ENCODE measurements around the gene SLC6A17. TPM values are rescaled to one million over a fixed set of nuclear protein-coding genes. Genes with fewer than 3 reads are reported as not detected.

SLC6A17 gene
- total and polyA plus RNA-seq, 2 experiments from 2014 or later: 0.45 to 0.76 TPM

DNA sequence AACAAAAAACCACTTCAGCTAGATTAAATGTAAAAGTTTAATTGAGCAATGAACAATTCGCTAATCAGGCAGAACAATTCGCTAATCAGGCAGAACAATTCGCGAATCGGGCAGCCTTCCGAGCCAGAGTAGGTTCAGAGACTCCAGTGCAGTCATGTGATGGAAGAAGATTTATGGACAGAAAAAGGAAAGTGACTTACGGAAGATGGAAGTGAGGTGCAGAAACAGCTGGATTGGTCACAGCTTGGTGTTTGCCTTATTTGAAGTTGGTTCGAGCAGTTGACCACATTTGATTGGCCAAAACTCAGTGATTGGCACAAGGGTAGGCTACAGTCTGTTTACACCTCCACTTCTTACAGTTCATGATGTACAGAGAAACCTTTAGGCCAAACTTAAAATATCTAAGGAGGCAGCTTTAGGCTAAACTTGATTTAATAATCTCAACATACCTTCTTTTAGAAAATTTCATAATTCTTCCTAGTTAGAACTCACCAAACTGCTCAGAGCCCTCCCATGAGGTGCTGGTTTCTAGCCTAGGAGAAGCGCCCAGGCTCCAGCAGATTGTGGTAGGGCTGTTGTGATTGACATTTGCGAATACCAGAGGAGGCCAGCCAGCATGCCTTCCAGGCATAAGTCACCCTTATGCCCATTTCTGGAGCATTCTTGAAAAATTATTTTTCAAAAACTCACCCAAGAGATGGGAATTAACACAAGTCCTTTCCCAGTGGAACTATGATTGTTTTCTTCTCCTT lies 37.0 kb downstream of the SLC6A17 start:
- no peak overlapping the region for H3K9ac ChIP-seq
- no peak overlapping the region for H2AFZ ChIP-seq
- no peak overlapping the region for H3K4me3 ChIP-seq
- TF ChIP-seq EZH2phosphoT487 (IDR thresholded peaks at IDR 0.05; ENCODE audit: insufficient read depth, low read depth) (no peak), EZH2 (IDR thresholded peaks at IDR 0.05; ENCODE audit: insufficient read depth, poor library complexity, severe bottlenecking) (no peak)
- H3K27ac ChIP-seq: peak overlapping the region; percentile 55
- WGBS, 2 experiments (ENCODE audit: low coverage in 1 of 2, low lambda C conversion rate in 2 of 2, missing lambda C conversion rate in 2 of 2): 51 to 52% methylated on average over 10 of the region's 10 CpGs
- peak overlapping the region; percentile 55 for H3K4me2 ChIP-seq (ENCODE audit: unreplicated experiment)
- H3K9me2 ChIP-seq (ENCODE audit: insufficient read depth): no peaks in the 10 kb centered on the region
- H3K27me3 ChIP-seq (replicated peaks; ENCODE audit: insufficient read depth): no peaks in the 10 kb centered on the region
- H3K36me3 ChIP-seq (ENCODE audit: low read depth): no peaks in the 10 kb centered on the region
- no peaks in the 10 kb centered on the region for H4K20me1 ChIP-seq (ENCODE audit: insufficient read depth)
- H3K9me3 ChIP-seq (ENCODE audit: low read depth): no peaks in the 10 kb centered on the region
- H3K79me2 ChIP-seq (ENCODE audit: insufficient read depth): no peaks in the 10 kb centered on the region
- peaks cover 25% of the 10 kb centered on the region for H3K4me1 ChIP-seq (ENCODE audit: insufficient read depth)
- DNase-seq: peak; percentile 67
- in situ Hi-C loops (cut with MboI): no loop called here
- peaks cover 22% of the 10 kb centered on the region for H3F3A ChIP-seq (ENCODE audit: insufficient read depth)

DNA sequence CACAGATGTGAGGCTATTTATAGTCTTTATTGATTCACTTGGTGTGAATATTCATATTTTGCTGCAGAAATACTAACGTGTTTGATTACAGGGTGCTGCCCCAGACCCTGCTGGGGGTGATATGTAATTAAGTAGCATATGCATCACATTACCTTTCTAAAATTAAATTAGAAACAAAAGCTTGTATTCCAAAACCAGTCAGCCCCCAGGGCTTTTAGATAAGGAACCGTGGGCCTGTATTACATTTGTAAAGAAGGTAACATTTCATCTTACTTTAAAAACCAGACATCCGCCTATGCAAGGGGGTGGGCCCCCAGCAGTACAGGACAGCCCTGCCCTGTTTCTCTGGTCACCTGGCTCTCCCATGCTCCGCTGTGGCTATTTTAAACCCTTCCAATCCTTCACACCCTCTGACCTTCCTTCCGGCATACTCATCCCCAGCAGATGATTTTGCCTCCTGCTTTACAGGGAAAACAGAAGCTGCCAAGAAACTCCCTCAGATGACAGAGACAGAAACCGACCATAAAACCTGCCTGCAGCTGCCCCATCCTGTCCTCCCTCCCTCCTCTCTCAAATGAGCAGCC lies 37.8 kb downstream of the SLC6A17 start:
- Histone ChIP-seq H3K27me3 (replicated peaks; ENCODE audit: insufficient read depth) (no peaks in the 10 kb centered on the region), H3F3A (ENCODE audit: insufficient read depth) (peaks cover 22% of the 10 kb centered on the region), H3K79me2 (ENCODE audit: insufficient read depth) (no peaks in the 10 kb centered on the region), H3K9ac (peak overlapping the region; percentile 6; the same call in 1 of the 2 replicates), H3K4me2 (ENCODE audit: unreplicated experiment) (peak overlapping the region; percentile 55), H3K27ac (peak overlapping the region; percentile 55), H3K9me2 (ENCODE audit: insufficient read depth) (no peaks in the 10 kb centered on the region), H2AFZ (no peak overlapping the region), H3K4me1 (ENCODE audit: insufficient read depth) (peaks cover 25% of the 10 kb centered on the region), H3K4me3 (no peak overlapping the region), H3K36me3 (ENCODE audit: low read depth) (no peaks in the 10 kb centered on the region), H3K9me3 (ENCODE audit: low read depth) (no peaks in the 10 kb centered on the region), H4K20me1 (ENCODE audit: insufficient read depth) (no peaks in the 10 kb centered on the region)
- TF ChIP-seq EZH2phosphoT487 (IDR thresholded peaks at IDR 0.05; ENCODE audit: insufficient read depth, low read depth): no peak
- 12 to 16% methylated on average over 6 of the region's 6 CpGs for WGBS, 2 experiments (ENCODE audit: low coverage in 1 of 2, low lambda C conversion rate in 2 of 2, missing lambda C conversion rate in 2 of 2)
- DNase-seq: peak; percentile 90
- in situ Hi-C loops (cut with MboI): no loop called here

DNA sequence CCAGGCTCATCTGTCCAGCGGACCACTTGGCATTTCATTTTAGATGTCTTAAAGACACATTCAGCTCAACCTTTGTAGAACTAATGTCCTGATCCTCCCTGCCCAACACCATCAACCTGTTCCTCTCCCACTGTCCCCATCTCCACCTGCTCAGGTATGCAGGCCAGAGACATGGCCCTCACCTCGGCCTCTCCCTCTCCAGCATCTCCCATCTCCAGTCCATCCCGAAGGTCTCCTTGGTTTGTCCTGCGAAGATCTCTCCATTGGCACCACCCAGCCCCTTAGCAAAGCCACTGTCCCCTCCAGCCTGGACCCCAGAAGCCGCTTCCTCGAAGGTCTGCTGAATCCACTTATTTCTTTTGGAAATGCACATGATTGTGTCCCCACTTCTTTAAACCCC lies 38.9 kb downstream of the SLC6A17 start:
- Histone ChIP-seq H3K27me3 (replicated peaks; ENCODE audit: insufficient read depth) (no peaks in the 10 kb centered on the region), H3K9me3 (ENCODE audit: low read depth) (no peaks in the 10 kb centered on the region), H3K79me2 (ENCODE audit: insufficient read depth) (no peaks in the 10 kb centered on the region), H3K9ac (no peak overlapping the region), H4K20me1 (ENCODE audit: insufficient read depth) (no peaks in the 10 kb centered on the region), H2AFZ (no peak overlapping the region), H3K4me1 (ENCODE audit: insufficient read depth) (peaks cover 25% of the 10 kb centered on the region), H3K9me2 (ENCODE audit: insufficient read depth) (no peaks in the 10 kb centered on the region), H3F3A (ENCODE audit: insufficient read depth) (peaks cover 22% of the 10 kb centered on the region), H3K27ac (no peak overlapping the region), H3K4me2 (ENCODE audit: unreplicated experiment) (no peak overlapping the region), H3K36me3 (ENCODE audit: low read depth) (no peaks in the 10 kb centered on the region), H3K4me3 (no peak overlapping the region)
- DNase-seq: no peak
- no peak for TF ChIP-seq EZH2phosphoT487 (IDR thresholded peaks at IDR 0.05; ENCODE audit: insufficient read depth, low read depth)
- 98% methylated on average over 6 of the region's 6 CpGs for WGBS, 2 experiments (ENCODE audit: low coverage in 1 of 2, low lambda C conversion rate in 2 of 2, missing lambda C conversion rate in 2 of 2)
- in situ Hi-C loops (cut with MboI): no loop called here

DNA sequence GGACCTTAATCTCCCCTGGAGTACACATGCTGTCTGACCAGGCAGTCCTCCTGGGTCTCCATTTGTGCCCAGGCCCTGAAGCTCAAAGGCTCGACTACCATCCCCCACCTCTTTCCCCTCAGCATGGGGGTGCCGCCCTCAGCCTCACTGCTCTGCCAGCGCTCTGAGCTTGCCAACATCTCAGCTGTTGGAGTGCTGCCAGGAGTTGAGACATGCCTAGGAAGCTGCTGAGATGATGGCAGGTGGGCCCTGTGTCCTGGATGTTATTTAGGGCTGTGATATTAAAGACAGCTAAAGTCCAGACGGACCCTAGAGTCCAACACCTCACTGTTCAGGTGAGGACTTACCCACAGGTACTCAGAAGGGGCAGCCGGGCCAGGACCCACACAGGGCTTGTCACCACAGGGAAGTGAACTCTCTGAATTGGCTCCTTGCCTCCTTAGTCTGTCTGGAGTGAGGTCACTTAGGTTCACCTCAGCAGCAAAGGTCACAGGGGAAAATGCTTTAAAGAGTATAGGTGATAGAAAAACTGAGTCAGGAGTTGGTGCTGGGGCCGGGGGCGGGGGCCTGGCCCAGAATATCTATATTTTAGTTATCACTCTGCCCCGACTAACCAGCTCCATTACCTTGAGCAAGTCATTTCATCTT lies 40.1 kb downstream of the SLC6A17 start:
- H3K9me3 ChIP-seq (ENCODE audit: low read depth): no peaks in the 10 kb centered on the region
- H3K9me2 ChIP-seq (ENCODE audit: insufficient read depth): no peaks in the 10 kb centered on the region
- H2AFZ ChIP-seq: no peak overlapping the region
- no peaks in the 10 kb centered on the region for H3K27me3 ChIP-seq (replicated peaks; ENCODE audit: insufficient read depth)
- no peak overlapping the region for H3K9ac ChIP-seq
- no peaks in the 10 kb centered on the region for H4K20me1 ChIP-seq (ENCODE audit: insufficient read depth)
- no peak overlapping the region for H3K4me3 ChIP-seq
- H3K27ac ChIP-seq: no peak overlapping the region
- no peaks in the 10 kb centered on the region for H3K79me2 ChIP-seq (ENCODE audit: insufficient read depth)
- peaks cover 22% of the 10 kb centered on the region for H3F3A ChIP-seq (ENCODE audit: insufficient read depth)
- no peak for DNase-seq
- 84 to 90% methylated on average over 8 of the region's 8 CpGs for WGBS, 2 experiments (ENCODE audit: low coverage in 1 of 2, low lambda C conversion rate in 2 of 2, missing lambda C conversion rate in 2 of 2)
- in situ Hi-C loops (cut with MboI): no loop called here
- no peaks in the 10 kb centered on the region for H3K36me3 ChIP-seq (ENCODE audit: low read depth)
- peaks cover 25% of the 10 kb centered on the region for H3K4me1 ChIP-seq (ENCODE audit: insufficient read depth)
- TF ChIP-seq EZH2 (IDR thresholded peaks at IDR 0.05; ENCODE audit: insufficient read depth, poor library complexity, severe bottlenecking) (no peak), EZH2phosphoT487 (IDR thresholded peaks at IDR 0.05; ENCODE audit: insufficient read depth, low read depth) (no peak)
- H3K4me2 ChIP-seq (ENCODE audit: unreplicated experiment): no peak overlapping the region
